H1 (cell line): ENCODE data around the gene TSPEAR. TPM values are rescaled to one million over a fixed set of nuclear protein-coding genes. Genes with fewer than 3 reads are reported as not detected.

Experiments used
- CTCF ChIA-PET: fragments of 300-600 bp; sonication (Branson Sonifier 250); formaldehyde crosslinking; loops from one replicate; lab custom pipeline; 2021; ENCODE audit not compliant: partially characterized antibody; lab: Charles Lee
- POLR2A ChIA-PET: fragments of 300-600 bp; sonication (Branson Sonifier 250); formaldehyde crosslinking; loops from one replicate; lab custom pipeline; 2021; ENCODE audit warnings: inconsistent platforms; ENCODE audit not compliant: partially characterized antibody; lab: Charles Lee
- DNase-seq, 2 experiments: peaks; one replicate each; pipeline versions ENCODE4 v3.0.0 to v3.0.0-alpha.2; 2010 to 2022; ENCODE audit warnings: low spot score in 2 of 2, low read depth in 1 of 2, mixed read lengths in 1 of 2
- FAIRE-seq: peaks from 2 replicates; lab custom pipeline; 2011; peaks lifted over from hg19 to GRCh38; lab: Jason Lieb, UNC
- H2AFZ ChIP-seq: 2 replicates; pipeline ENCODE4 v1.8.1; 2012; ENCODE audit warnings: low read length, inconsistent platforms
- H2AK5ac ChIP-seq: 2 replicates; pipeline ENCODE4 v1.6.1; 2013; ENCODE audit warnings: low read depth, low read length
- H2BK120ac ChIP-seq: replicated peaks from 2 replicates; pipeline ENCODE3; 2013; ENCODE audit warnings: low read depth, low read length, inconsistent platforms
- H2BK12ac ChIP-seq: 2 replicates; pipeline ENCODE4 v1.6.1; 2013; ENCODE audit warnings: low read depth, low read length
- H2BK15ac ChIP-seq: 2 replicates; pipeline ENCODE4 v1.6.1; 2013; ENCODE audit warnings: low read length
- H2BK20ac ChIP-seq: 2 replicates; pipeline ENCODE4 v1.6.1; 2013; ENCODE audit warnings: low read length
- H2BK5ac ChIP-seq: 2 replicates; pipeline ENCODE4 v1.6.1; 2013; ENCODE audit warnings: low read depth, low read length
- H3K14ac ChIP-seq: 2 replicates; pipeline ENCODE4 v1.6.1; 2013; ENCODE audit warnings: inconsistent platforms; ENCODE audit not compliant: insufficient read length
- H3K18ac ChIP-seq: 2 replicates; pipeline ENCODE4 v1.6.1; 2013; ENCODE audit warnings: low read length; ENCODE audit errors: extremely low read depth
- H3K23ac ChIP-seq: 2 replicates; pipeline ENCODE4 v1.6.1; 2013; ENCODE audit warnings: inconsistent platforms; ENCODE audit not compliant: insufficient read length
- H3K23me2 ChIP-seq: 2 replicates; pipeline ENCODE4 v1.6.1; 2013; ENCODE audit warnings: low read depth, low read length
- H3K27ac ChIP-seq: 2 replicates; pipeline ENCODE4 v1.6.1; 2011; ENCODE audit warnings: low read depth, low read length, inconsistent platforms
- H3K27me3 ChIP-seq, 4 experiments: replicated peaks in 1 of 4; 1 replicate in 1 of 4; 2 replicates in 3 of 4; pipeline versions ENCODE4 v1.6.1 to v1.8.1; 2011 to 2013; ENCODE audit warnings: low read length in 3 of 4, mild to moderate bottlenecking in 3 of 4, inconsistent platforms in 2 of 4, mixed read lengths in 2 of 4, moderate library complexity in 1 of 4; ENCODE audit not compliant: control insufficient read depth in 3 of 4, insufficient read depth in 3 of 4; ENCODE audit errors: extremely low read depth in 1 of 4
- H3K36me3 ChIP-seq, 4 experiments: 2 replicates each; pipeline versions ENCODE4 v1.6.1 to v1.8.1; 2011 to 2013; ENCODE audit warnings: mild to moderate bottlenecking in 4 of 4, low read length in 3 of 4, moderate library complexity in 2 of 4, control low read depth in 1 of 4, inconsistent platforms in 1 of 4; ENCODE audit not compliant: insufficient read depth in 4 of 4, control insufficient read depth in 2 of 4
- H3K4ac ChIP-seq: replicated peaks from 2 replicates; pipeline ENCODE3; 2013; ENCODE audit warnings: low read length, low read depth, mixed read lengths, inconsistent platforms; ENCODE audit not compliant: insufficient read length
- H3K4me1 ChIP-seq, 4 experiments: replicated peaks in 1 of 4; 1 replicate in 1 of 4; 2 replicates in 3 of 4; pipeline versions ENCODE4 v1.6.1 to v1.8.1; 2011 to 2013; ENCODE audit warnings: low read length in 3 of 4, inconsistent platforms in 2 of 4, mixed read lengths in 1 of 4; ENCODE audit not compliant: insufficient read depth in 4 of 4, control insufficient read depth in 3 of 4
- H3K4me2 ChIP-seq, 2 experiments: 2 replicates each; pipeline versions ENCODE4 v1.6.1 to v1.8.1; 2011 to 2013; ENCODE audit warnings: low read depth in 2 of 2, low read length in 2 of 2, control low read depth in 1 of 2, inconsistent platforms in 1 of 2, mild to moderate bottlenecking in 1 of 2; ENCODE audit not compliant: insufficient read depth in 1 of 2
- H3K4me3 ChIP-seq, 4 experiments: fragments of 200-600, 300-600 bp in 1 of 4; sonication (generic), shearing (Covaris generic), sonication (Bioruptor Twin) in 1 of 4; 2 replicates each; pipeline versions ENCODE4 v1.5.1 to v1.8.1; 2011 to 2016; ENCODE audit warnings: low read length in 4 of 4, low read depth in 3 of 4, control low read depth in 2 of 4, inconsistent platforms in 2 of 4, mild to moderate bottlenecking in 2 of 4, mixed read lengths in 1 of 4, moderate library complexity in 1 of 4; ENCODE audit not compliant: insufficient read depth in 2 of 4; ENCODE audit errors: extremely low read depth in 1 of 4
- H3K56ac ChIP-seq: replicated peaks from 2 replicates; pipeline ENCODE3; 2013; ENCODE audit warnings: low read depth, mild to moderate bottlenecking, mixed read lengths, low read length, inconsistent platforms; ENCODE audit not compliant: insufficient read length
- H3K79me1 ChIP-seq: 2 replicates; pipeline ENCODE4 v1.6.1; 2013; ENCODE audit warnings: low read depth, low read length, control low read depth
- H3K79me2 ChIP-seq, 2 experiments: 2 replicates each; pipeline versions ENCODE4 v1.6.1 to v1.8.1; 2012 to 2013; ENCODE audit warnings: low read length in 2 of 2, mild to moderate bottlenecking in 2 of 2, inconsistent platforms in 1 of 2; ENCODE audit not compliant: insufficient read depth in 2 of 2, control insufficient read depth in 1 of 2
- H3K9ac ChIP-seq, 4 experiments: replicated peaks in 1 of 4; 1 replicate in 1 of 4; 2 replicates in 3 of 4; pipeline versions ENCODE4 v1.6.1 to v1.8.1; 2011 to 2013; ENCODE audit warnings: low read depth in 3 of 4, low read length in 3 of 4, control low read depth in 2 of 4, mild to moderate bottlenecking in 2 of 4, moderate library complexity in 2 of 4, inconsistent platforms in 1 of 4; ENCODE audit errors: extremely low read depth in 1 of 4
- H3K9me3 ChIP-seq, 2 experiments: 2 replicates each; pipeline versions ENCODE4 v1.6.1 to v1.8.1; 2012 to 2013; ENCODE audit warnings: mild to moderate bottlenecking in 2 of 2, moderate library complexity in 2 of 2, control low read depth in 1 of 2, inconsistent platforms in 1 of 2, low read depth in 1 of 2, low read length in 1 of 2, mixed read lengths in 1 of 2; ENCODE audit not compliant: insufficient read depth in 2 of 2
- H4K20me1 ChIP-seq, 2 experiments: replicated peaks in 1 of 2; 2 replicates each; pipeline versions ENCODE3 to v1.8.1; 2011 to 2013; ENCODE audit warnings: inconsistent platforms in 2 of 2, low read length in 2 of 2, mild to moderate bottlenecking in 1 of 2; ENCODE audit not compliant: insufficient read depth in 2 of 2, control insufficient read depth in 1 of 2
- H4K5ac ChIP-seq: 2 replicates; pipeline ENCODE4 v1.6.1; 2013; ENCODE audit warnings: low read length, low read depth, mixed read lengths, inconsistent platforms; ENCODE audit not compliant: insufficient read length
- H4K8ac ChIP-seq: 2 replicates; pipeline ENCODE4 v1.8.0; 2013; ENCODE audit warnings: mild to moderate bottlenecking, moderate library complexity, low read length, inconsistent platforms; ENCODE audit not compliant: insufficient read depth; ENCODE audit errors: extremely low read depth
- H4K91ac ChIP-seq: replicated peaks from 2 replicates; pipeline ENCODE3; 2013; ENCODE audit warnings: low read length, mixed read lengths, inconsistent platforms; ENCODE audit not compliant: insufficient read length
- CBX5 ChIP-seq: fragments of 300-800, 300-1000 bp; sonication (generic); IDR thresholded peaks from 2 replicates; pipeline ENCODE4 v1.7.1; 2016; ENCODE audit warnings: antibody characterized with exemption, low read length, low read depth
- EZH2 ChIP-seq: fragments of 200-600 bp; sonication (generic); IDR thresholded peaks from 2 replicates; pipeline ENCODE4 v1.7.1; 2012; ENCODE audit warnings: low read depth, mild to moderate bottlenecking, moderate library complexity, low read length, inconsistent platforms; ENCODE audit not compliant: severe bottlenecking
- FOSL1 ChIP-seq: IDR thresholded peaks from 2 replicates; pipeline ENCODE4 v1.6.1; 2011; ENCODE audit warnings: mild to moderate bottlenecking, low read depth, low read length, moderate library complexity; ENCODE audit not compliant: insufficient read depth
- HDAC6 ChIP-seq: IDR thresholded peaks from one replicate; pipeline ENCODE4 v1.7.1; 2012; ENCODE audit warnings: low read depth, mild to moderate bottlenecking, inconsistent platforms, low read length, moderate library complexity
- KDM5A ChIP-seq: fragments of 200-600 bp; IDR thresholded peaks from 2 replicates; pipeline ENCODE4 v1.7.1; 2012; ENCODE audit warnings: mild to moderate bottlenecking, low read length, inconsistent platforms, mixed read lengths
- MAX ChIP-seq: IDR thresholded peaks from 2 replicates; pipeline ENCODE4 v1.6.1; 2012; ENCODE audit warnings: inconsistent platforms
- NRF1 ChIP-seq: IDR thresholded peaks from 2 replicates; pipeline ENCODE4 v1.6.1; 2011; ENCODE audit warnings: mild to moderate bottlenecking, low read depth, low read length, improper control_type of control experiment
- POLR2AphosphoS5 ChIP-seq: IDR thresholded peaks from 2 replicates; pipeline ENCODE4 v1.6.1; 2011; ENCODE audit warnings: low read depth, low read length
- POU5F1 ChIP-seq: IDR thresholded peaks from 2 replicates; pipeline ENCODE4 v1.6.1; 2011; ENCODE audit warnings: low read depth, mild to moderate bottlenecking, low read length, moderate library complexity
- RBBP5 ChIP-seq: IDR thresholded peaks from 2 replicates; pipeline ENCODE4 v1.7.1; 2012; ENCODE audit warnings: low read depth, mild to moderate bottlenecking, inconsistent platforms, low read length, moderate library complexity, borderline replicate concordance
- SAP30 ChIP-seq: fragments of 300-600 bp; sonication (generic); IDR thresholded peaks from 2 replicates; pipeline ENCODE4 v1.7.1; 2012; ENCODE audit warnings: low read length, moderate library complexity, mild to moderate bottlenecking, inconsistent platforms; ENCODE audit not compliant: insufficient read depth, insufficient replicate concordance
- TAF7 ChIP-seq: optimal IDR thresholded peaks from 2 replicates; pipeline ENCODE3; 2011; ENCODE audit warnings: low read depth, mild to moderate bottlenecking, inconsistent platforms, low read length, moderate library complexity, borderline replicate concordance
- WGBS, 2 experiments: shearing (Covaris generic) in 1 of 2; methylation state at CpG; one replicate each; pipeline versions ENCODE4 v1.1.6 to v1.1.7; 2013 to 2015; ENCODE audit warnings: low lambda C conversion rate in 2 of 2, mixed read lengths in 2 of 2, inconsistent platforms in 1 of 2, low coverage in 1 of 2, missing lambda C conversion rate in 1 of 2; ENCODE audit not compliant: insufficient replicate concordance in 2 of 2, insufficient coverage in 1 of 2, insufficient read length in 1 of 2; ENCODE audit errors: extremely low coverage in 1 of 2, missing lambda C conversion rate in 1 of 2; 5-methylcytosine and 5-hydroxymethylcytosine counted together
- polyA plus RNA-seq, 7 experiments: library from polyadenylated mRNA; depleted of rRNA in 3 of 7; stranded (reverse) in 5 of 7; unstranded in 2 of 7; fragments of >200 nt in 5 of 7; fragments of 200-250 nt in 2 of 7; gene quantifications; 1 replicate in 5 of 7; 2 replicates in 1 of 7; 4 replicates in 1 of 7; pipeline versions ENCODE4 v1.2.1 to v1.2.3, GENCODE V29; 2011 to 2013; ENCODE audit warnings: missing spikeins in 2 of 7, mixed read lengths in 2 of 7
- total RNA-seq: library from RNA; stranded (reverse); fragmentation: NEBNext Ultra II Directional; extraction: Animal tissue kit (Norgen Biotek cat#: 25700); gene quantifications from 2 replicates; pipeline ENCODE4 v1.2.1, GENCODE V29; 2021
- TF ChIP-seq, protein P1 (sequence below): IDR thresholded peaks from 2 replicates; pipeline ENCODE4 v1.6.1; 2011; ENCODE audit warnings: low read depth, mild to moderate bottlenecking, low read length; ENCODE audit not compliant: insufficient read depth

Gene TSPEAR
- total and polyA plus RNA-seq, 2 of the 8 experiments (the other 6 are each of a cell fraction or from before 2014, with no cell fraction given) = 0.58 to 0.89 TPM

DNA sequence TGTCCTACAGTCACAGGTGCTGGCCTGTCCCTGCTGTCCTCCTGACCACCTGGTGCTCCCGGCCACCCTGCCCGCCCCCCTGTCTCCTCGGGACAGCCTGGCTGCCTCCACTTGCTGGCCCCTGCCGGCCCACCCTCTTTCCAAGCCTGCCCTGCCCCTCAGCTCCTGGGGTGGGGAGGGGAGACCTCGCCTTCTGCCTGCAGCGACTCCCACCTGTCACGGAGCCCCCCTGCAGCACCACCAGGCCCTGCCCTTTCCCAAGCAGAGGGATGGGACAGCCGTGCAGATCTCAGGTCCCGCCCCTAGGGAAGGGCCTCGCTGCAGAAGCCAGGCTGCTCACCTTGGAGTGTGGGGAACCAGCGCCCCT is 248.6 kb downstream of the TSPEAR start:
- Histone ChIP-seq H4K91ac (no peak overlapping the region), H3K23me2 (no peaks in the 10 kb centered on the region; the same call in 1 of the 2 replicates), H4K20me1 (peaks cover 0 to 3% of the 10 kb centered on the region in 2 experiments), H2BK120ac (no peak overlapping the region), H2BK20ac (no peak overlapping the region), H3K4me3 (no peak overlapping the region), H3K27me3 (no peaks in the 10 kb centered on the region), H3K56ac (no peak overlapping the region), H3K4me2 (no peak overlapping the region), H2BK5ac (0 out of 2 replicates have a peak overlapping the region, but pooled peaks have one; percentile 44), H2AFZ (no peak overlapping the region), H3K79me2 (no peaks in the 10 kb centered on the region), H2BK15ac (no peak overlapping the region), H3K9ac (no peak overlapping the region), H4K8ac (0 out of 2 replicates have a peak overlapping the region, but pooled peaks have one; percentile 25), H3K27ac (no peak overlapping the region), H3K9me3 (no peaks in the 10 kb centered on the region), H4K5ac (no peak overlapping the region), H3K36me3 (no peaks in the 10 kb centered on the region), H3K14ac (no peak overlapping the region), H3K18ac (no peak overlapping the region), H2BK12ac (0 out of 2 replicates have a peak overlapping the region, but pooled peaks have one; percentile 27), H3K23ac (no peak overlapping the region), H3K79me1 (no peaks in the 10 kb centered on the region), H2AK5ac (no peak overlapping the region), H3K4ac (no peak overlapping the region), H3K4me1 (peaks cover 0 to 2% (median 0%) of the 10 kb centered on the region in 4 experiments; a peak in 2 of 7 replicates)
- CTCF ChIA-PET = interaction anchor here (1.1 kb wide), 1 partner anchor 20 kb away, joined by 3 read pairs; no protein-coding TSS in a partner anchor
- no peak for DNase-seq
- POLR2A ChIA-PET = interaction anchor here (1.3 kb wide), 1 partner anchor 13 kb away, joined by 3 read pairs; no protein-coding TSS in a partner anchor
- 69% methylated on average over 11 of the region's 11 CpGs; no CpG with 5 or more reads in 1 of the 2 experiments for WGBS, 2 experiments
- FAIRE-seq = no peak
- no peak for TF ChIP-seq POLR2AphosphoS5
- TF ChIP-seq HDAC6 = no peak
- no peak for TF ChIP-seq MAX
- no peak for TF ChIP-seq NRF1
- TF ChIP-seq RBBP5 = no peak
- TF ChIP-seq, protein P1, sequence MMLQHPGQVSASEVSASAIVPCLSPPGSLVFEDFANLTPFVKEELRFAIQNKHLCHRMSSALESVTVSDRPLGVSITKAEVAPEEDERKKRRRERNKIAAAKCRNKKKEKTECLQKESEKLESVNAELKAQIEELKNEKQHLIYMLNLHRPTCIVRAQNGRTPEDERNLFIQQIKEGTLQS = no peak
- no peak for TF ChIP-seq TAF7
- no peak for TF ChIP-seq FOSL1
- no peak for TF ChIP-seq POU5F1
- TF ChIP-seq CBX5 = no peak
- TF ChIP-seq EZH2 = no peak
- TF ChIP-seq SAP30 = no peak
- TF ChIP-seq KDM5A = no peak
